ENCODE results near the gene SEPTIN5.
"Not testable (repeated sequence)": the region's sequence is repeated elsewhere in the genome, so short reads cannot be mapped to it uniquely, and the experiment has no call there.

The SEPTIN5 gene

GRCh38 chr22:19714312-19715187 is at the start of gene SEPTIN5:
SEPTIN5 (plus strand) TSS chr22:19714503; CDS start chr22:19714589, 86 bp downstream.
- FAIRE-seq, result no peak

DNA sequence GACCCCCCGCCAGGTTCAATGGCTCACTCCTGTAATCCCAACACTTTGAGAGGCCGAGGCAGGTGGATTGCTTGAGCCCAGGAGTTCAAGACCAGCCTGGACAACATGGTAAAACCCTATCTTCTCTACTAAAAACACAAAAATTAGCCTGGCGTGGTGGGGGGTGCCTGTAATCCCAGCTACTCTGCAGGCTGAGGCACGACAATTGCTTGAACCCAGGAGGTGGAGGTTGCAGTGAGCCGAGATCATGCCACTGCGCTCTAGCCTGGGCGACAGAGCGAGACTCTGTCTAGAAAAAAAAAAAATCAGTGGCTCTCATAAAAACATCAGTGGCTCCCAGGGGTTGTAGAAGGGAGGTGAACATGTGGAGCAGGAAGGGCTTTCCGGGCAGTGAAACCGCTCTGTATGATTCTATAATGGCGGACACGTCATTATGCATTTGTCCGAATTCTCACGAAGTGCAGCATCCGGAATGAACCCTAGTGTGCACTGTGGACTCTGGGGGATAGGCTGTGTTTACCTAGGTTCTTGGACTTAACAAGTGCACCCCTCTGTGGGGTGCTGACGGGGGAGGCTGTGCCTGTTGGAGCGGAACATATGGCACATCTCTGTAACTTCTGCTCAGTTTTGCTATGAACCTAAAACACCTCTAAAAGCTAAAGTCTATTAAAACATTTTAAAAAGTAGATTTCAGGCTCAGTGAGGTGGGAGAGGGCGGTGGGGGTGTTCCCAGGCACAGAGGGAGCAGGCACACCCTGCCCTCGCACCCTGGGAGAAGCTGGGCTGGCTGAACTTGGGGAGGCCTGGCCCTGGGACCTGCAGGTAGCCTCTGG is 49.1 kb upstream of the SEPTIN5 start:
- FAIRE-seq, result no peak

- FAIRE-seq, result no peak
These were observed 48.3 kb upstream of the SEPTIN5 start for GRCh38 chr22:19665784-19666672.

DNA sequence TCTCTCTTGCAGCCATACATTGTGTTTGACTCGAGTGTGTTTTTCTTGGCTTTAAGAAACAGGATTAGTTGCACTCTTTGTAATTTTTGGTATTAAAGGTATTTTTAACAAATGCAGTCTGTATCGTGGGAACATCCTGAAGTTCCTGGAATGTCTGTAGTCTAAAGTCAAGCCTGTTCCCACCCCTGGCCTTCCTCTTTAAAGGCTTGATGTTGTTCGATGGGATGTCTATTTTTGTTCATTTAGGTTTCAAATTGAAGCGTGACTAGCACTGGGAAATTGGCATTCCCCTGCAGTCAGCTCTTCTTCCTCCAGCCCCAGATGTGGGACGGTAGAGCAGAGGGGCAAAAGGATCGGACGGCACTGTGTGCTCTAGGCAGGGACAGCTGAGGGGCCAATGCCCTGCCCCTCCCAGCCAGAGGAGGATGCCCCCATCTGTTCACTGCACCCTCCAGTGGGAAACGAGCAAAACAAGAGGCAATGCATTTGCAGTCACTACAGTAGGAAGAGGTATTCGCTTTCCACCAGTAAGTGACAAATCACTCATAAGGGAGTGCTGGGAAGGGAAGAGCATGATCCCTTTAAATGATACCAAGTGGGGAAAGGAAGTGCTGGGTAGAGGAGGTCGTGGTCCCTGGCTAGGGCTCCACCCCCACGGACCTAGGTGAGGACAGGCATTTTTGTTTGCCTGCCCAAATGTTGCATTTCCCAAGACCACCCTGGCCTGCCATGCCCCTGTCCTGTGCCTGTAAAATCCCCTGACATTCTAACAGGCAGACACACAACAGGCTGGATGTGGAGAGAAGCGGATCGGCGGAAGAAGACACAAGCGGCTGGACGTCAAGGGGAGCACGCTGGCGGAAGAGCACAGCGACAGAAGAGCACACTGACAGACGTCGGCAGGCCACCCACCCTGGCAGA is 47.4 kb upstream of the SEPTIN5 start:
- no peak for FAIRE-seq

GRCh38 chr22:19667872-19668740 is 46.2 kb upstream of the SEPTIN5 start:
- no peak for FAIRE-seq

DNA sequence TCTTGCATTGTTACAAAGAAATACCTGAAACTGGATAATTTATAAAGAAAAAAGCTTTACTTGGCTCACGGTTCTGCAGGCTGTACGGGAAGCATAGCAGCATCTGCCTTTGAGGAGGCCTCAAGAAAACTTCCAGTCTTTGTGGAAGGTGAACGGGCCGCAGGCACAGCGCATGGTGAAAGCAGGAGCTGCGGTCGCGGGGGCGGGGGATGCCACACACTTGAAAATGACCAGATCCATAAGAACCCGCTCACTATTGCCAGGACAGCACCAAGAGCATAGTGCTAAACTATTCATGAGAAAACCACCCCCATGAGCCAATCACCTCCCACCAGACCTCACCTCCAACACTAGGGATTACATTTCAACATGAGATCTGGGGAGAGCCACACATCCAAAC is 45.6 kb upstream of the SEPTIN5 start:
- FAIRE-seq, result no peak

DNA sequence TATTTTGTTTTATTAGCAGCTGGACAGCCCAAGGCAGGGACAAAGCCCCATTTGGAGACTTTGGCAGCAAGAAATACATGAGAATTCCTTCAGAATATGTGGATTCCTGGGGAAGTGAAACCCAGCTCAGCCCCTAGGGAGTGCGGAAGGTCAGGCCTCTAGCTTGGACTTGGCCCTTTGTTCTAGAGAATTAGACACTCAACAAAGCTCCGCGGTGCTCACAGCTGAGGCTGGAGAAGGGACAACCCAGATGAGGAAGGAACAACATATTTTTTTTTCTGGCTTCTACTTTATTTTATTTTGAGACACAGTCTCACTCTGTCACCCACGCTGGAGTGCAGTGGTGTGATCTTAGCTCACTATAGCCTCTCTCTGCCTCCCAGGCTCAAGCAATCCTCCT is 44.7 kb upstream of the SEPTIN5 start:
- no peak for FAIRE-seq

- no peak for FAIRE-seq
These were observed 43.0 kb upstream of the SEPTIN5 start for GRCh38 chr22:19671316-19671715.

DNA sequence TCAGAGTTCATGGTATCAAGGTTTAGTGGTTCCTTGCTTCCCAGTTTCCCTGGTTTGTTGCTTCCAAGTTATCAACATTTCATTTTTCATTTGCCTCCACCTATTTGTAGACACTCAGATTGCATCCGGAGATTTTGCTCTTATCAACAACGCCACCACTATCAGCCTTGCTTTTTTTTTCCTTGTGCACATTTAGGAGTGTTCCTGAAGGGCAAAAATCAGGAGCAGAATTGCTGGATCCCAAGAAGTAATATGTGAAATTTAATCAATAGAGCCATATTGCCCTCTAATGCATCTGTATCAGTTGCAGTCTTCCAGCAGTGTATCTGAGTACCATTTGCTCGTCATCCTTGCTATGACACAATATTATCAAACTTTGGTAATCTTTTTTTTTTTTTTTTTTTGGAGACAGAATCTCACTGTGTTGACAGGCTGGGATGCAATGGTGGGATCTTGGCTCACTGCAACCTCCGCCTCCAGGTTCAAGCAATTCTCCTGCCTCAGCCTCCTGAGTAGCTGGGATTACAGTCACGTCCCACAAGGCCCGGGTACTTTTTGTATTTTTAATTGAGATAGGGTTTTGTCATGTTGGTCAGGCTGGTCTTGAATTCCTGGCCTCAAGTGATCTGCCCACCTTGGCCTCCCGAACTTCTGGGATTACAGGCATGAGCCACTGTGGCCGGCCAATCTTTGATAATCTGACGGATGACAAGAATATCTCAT is 42.1 kb upstream of the SEPTIN5 start:
- no peak for FAIRE-seq

GRCh38 chr22:19673660-19674059 is 40.6 kb upstream of the SEPTIN5 start:
- no peak for FAIRE-seq

GRCh38 chr22:19674129-19674928 is 40.0 kb upstream of the SEPTIN5 start:
- FAIRE-seq, result no peak

DNA sequence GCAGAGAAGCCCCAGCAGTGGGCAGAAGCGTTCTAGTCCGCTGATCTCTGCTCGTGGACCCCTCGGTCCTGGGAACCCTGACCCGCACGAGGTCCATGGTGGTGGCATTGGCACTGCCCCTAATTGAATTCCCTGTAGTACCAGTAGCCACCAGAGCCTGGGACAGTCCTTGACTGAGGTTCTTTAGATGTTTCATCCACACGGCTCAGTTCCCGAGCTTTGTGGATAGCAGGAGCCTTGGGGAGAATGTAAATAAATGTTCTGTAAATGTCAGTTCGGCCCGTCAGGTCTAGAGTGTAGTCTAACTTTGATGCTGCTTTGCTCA is 39.4 kb upstream of the SEPTIN5 start:
- FAIRE-seq, result no peak

DNA sequence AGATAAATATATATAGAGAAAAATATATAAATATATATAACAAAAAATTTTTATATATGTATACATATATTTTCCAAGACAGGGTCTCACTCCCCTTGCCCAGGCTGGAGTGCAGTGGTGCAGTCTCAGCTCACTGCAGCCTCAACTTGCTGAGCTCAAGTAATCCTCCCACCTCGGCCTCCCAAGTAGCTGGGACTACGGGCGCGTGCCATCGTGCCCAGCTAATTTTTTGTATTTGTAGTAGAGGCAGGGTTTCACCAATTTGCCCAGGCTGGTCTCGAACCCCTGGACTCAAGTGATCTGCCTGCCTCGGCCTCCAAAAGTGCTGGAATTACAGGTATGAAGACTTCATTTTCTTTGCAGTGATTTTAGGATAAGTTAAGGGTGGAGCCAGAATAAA is 38.9 kb upstream of the SEPTIN5 start:
- no peak for FAIRE-seq

DNA sequence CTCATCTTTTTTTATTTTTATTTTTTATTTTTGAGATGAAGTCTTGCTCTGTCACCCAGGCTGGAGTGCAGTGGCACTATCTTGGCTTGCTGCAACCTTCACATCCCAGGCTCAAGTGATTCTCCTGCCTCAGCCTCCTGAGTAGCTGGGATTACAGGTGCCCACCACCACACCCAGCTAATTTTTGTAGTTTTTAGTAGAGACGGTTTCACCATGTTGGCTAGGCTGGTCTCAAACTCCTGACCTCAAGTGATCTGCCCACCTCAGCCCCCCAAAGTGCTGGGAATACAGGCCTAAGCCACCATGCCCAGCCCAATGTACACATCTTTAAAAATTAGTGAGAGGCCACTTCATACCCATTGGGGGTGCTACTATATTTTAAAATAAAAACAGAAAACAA is 37.9 kb upstream of the SEPTIN5 start:
- FAIRE-seq, result not testable (repeated sequence)

DNA sequence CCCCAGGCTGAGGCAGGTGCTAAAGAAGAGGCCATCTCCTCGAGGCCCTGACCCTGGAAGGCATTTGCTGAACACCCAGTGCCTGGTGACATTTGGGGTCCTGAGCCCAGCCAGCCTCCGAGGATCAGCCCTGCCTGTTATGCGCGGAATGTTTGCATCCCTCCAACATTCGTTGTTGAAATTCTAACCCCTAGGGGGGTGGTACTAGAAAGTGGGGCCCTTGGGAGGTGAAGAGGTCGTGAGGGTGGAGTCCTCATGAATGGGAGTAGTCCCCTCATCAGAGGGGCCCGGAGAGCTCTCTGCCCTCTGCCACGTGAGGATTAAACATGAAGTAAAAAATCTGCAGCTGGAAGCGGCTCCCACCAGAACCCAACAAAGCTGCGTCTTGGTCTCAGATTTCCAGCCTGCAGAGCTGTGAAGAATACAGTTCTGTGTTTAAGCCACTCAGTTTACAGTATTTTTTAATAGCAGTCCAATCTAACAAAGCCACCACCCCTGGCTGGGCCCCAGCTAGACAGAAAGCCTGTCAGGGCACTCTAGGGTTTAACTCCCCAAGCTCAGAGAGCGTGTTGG is 35.3 kb upstream of the SEPTIN5 start:
- no peak for FAIRE-seq

DNA sequence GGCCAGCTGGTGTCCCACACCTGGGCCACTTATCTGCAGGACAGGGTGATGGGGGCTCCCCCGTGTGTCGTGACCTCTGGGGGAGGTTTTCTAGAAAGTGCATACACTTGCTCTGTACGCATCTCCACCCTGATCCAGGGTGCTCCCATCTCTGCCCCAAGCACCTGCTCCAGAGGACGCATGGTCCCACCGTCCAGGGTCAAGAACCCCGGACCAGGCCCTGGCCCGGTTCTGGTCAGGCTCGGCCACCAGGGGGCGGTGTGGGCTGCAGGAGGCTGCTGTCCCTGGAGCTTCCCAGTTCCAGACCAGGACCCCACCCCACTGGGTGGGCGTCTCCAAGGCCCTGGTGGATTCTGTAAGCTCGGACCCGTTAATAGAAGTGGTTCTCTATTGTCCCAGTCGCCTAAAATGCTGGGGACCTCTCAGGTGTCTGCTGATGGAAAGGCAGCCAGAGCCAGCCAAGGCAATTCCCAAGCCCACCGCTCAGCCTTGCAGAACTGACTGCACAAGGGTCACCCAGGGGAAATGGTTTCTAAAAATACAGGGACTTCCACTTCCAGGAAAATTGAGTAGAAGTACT is 34.7 kb upstream of the SEPTIN5 start:
- no peak for FAIRE-seq

DNA sequence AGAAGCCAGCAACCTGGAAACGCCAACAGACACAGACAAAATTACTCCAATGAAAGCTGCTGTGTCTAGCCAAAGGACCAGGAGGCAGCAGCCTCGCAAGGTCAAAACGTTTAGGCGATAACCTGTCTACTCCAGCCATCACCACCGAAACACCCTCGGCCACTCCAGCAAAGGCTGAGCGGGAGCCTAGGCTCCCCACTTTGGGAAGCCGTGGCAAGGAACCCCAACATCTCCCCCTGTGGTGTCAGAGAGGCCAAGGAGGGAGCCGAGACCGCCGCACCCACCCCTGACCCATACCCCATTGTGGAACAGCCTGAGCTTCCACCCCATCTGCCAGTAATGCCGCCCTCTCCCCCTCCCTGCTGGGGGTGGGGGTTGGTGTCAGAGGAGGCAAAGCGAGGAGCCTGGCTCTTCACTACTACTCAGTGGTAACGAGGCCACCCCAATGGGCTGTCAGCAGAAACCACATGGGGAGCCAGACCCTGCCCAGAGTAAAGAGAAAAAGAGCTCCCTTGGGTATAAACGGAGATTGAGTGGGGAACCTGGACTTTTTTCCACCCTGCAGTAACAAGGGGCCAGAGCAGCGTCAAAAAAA is 33.9 kb upstream of the SEPTIN5 start:
- no peak for FAIRE-seq
